Stomach (tissue), 4 donors: ENCODE results near the gene AVPR2.

Experiments used
- CTCF ChIP-seq, 7 experiments: fragments of 450-650 bp in 4 of 7; fragments of 200-600 bp in 3 of 7; sonication (generic) in 3 of 7; IDR thresholded peaks; one replicate each; pipeline ENCODE4 v1.5.1; 2016 to 2019; ENCODE audit warnings: antibody characterized with exemption in 7 of 7, control low read depth in 2 of 7, mild to moderate bottlenecking in 1 of 7
- POLR2A ChIP-seq, 4 donors: fragments of 450-650 bp; IDR thresholded peaks; one replicate each; pipeline ENCODE4 v1.6.1; 2016; ENCODE audit warnings: antibody characterized with exemption in 4 of 4, control low read depth in 2 of 4, mild to moderate bottlenecking in 1 of 4, moderate library complexity in 1 of 4
- POLR2AphosphoS5 ChIP-seq, 3 donors: sonication (generic); formaldehyde crosslinking; IDR thresholded peaks; one replicate each; pipeline ENCODE4 v1.6.1; 2016; ENCODE audit warnings: antibody characterized with exemption in 3 of 3

- TF ChIP-seq POLR2AphosphoS5 (IDR thresholded peaks at IDR 0.05) (no peak), POLR2A (IDR thresholded peaks at IDR 0.05) (no peak), CTCF (IDR thresholded peaks at IDR 0.05) (no peak)
These were observed 24.4 kb downstream of the AVPR2 start for GRCh38 chrX:153928846-153929245.
